Cerebellar cortex (tissue), 1 donor: ENCODE data around the gene SYF2.
"Not testable (repeated sequence)": the region's sequence is repeated elsewhere in the genome, so short reads cannot be mapped to it uniquely, and the experiment has no call there.

ENCODE experiments used
- DNase-seq: peaks from one replicate; pipeline ENCODE4 v3.0.0-alpha.2; 2015; ENCODE audit warnings: low spot score

The SYF2 gene

GRCh38 chr1:25206201-25206600 is 26.1 kb downstream of the SYF2 start:
- no peak for DNase-seq

GRCh38 chr1:25205786-25206185 is 26.5 kb downstream of the SYF2 start:
- DNase-seq = no peak

GRCh38 chr1:25204797-25205480 is 27.4 kb downstream of the SYF2 start:
- peak; percentile 44 for DNase-seq

- no peak for DNase-seq
Measured at GRCh38 chr1:25201006-25201405, 31.3 kb downstream of the SYF2 start.

- DNase-seq = no peak
Measured at GRCh38 chr1:25199819-25200620, 32.3 kb downstream of the SYF2 start.

GRCh38 chr1:25198663-25199252 is 33.5 kb downstream of the SYF2 start:
- peak; percentile 10 for DNase-seq

GRCh38 chr1:25197982-25198662 is 34.2 kb downstream of the SYF2 start:
- no peak for DNase-seq

- DNase-seq = no peak
Measured at GRCh38 chr1:25197235-25197975, 34.9 kb downstream of the SYF2 start.

GRCh38 chr1:25196830-25197229 is 35.5 kb downstream of the SYF2 start:
- DNase-seq = no peak

GRCh38 chr1:25195835-25196234 is 36.5 kb downstream of the SYF2 start:
- DNase-seq = no peak

- DNase-seq = no peak
Measured at GRCh38 chr1:25194572-25195020, 37.7 kb downstream of the SYF2 start.

- DNase-seq = no peak
Measured at GRCh38 chr1:25194054-25194453, 38.2 kb downstream of the SYF2 start.

GRCh38 chr1:25193229-25193628 is 39.1 kb downstream of the SYF2 start:
- DNase-seq = no peak

- DNase-seq = no peak
Measured at GRCh38 chr1:25192154-25192553, 40.1 kb downstream of the SYF2 start.

GRCh38 chr1:25190260-25190659 is 42.0 kb downstream of the SYF2 start:
- no peak for DNase-seq

GRCh38 chr1:25187904-25188303 is 44.4 kb downstream of the SYF2 start:
- not testable (repeated sequence) for DNase-seq

- no peak for DNase-seq
Measured at GRCh38 chr1:25187077-25187476, 45.2 kb downstream of the SYF2 start.

GRCh38 chr1:25186161-25187007 is 45.9 kb downstream of the SYF2 start:
- no peak for DNase-seq

- no peak for DNase-seq
Measured at GRCh38 chr1:25185409-25186160, 46.7 kb downstream of the SYF2 start.
